Activated CD4-positive, alpha-beta memory T cell treated with anti-CD3 and anti-CD28 coated beads, Interleukin-2, amount 10 ng/mL, durations not matched to agents 7 days and 5 days (primary cell): ENCODE data around the gene ST6GAL2. TPM values are rescaled to one million over a fixed set of nuclear protein-coding genes. Genes with fewer than 3 reads are reported as not detected.

Source experiments
- CTCF ChIA-PET: fragments of 350-600 bp; sonication (Branson Sonifier 250); formaldehyde crosslinking; loops from one replicate; lab custom pipeline; 2021; ENCODE audit warnings: antibody characterized with exemption, inconsistent platforms; lab: Charles Lee
- POLR2A ChIA-PET: fragments of 350-600 bp; sonication (Branson Sonifier 250); formaldehyde crosslinking; loops from one replicate; lab custom pipeline; 2021; ENCODE audit warnings: antibody characterized with exemption; lab: Charles Lee
- DNase-seq: peaks from one replicate; pipeline ENCODE4 v3.0.0-alpha.2; 2020
- H3K27ac Mint-ChIP-seq: one replicate; pipeline ENCODE4 v1.8.0; 2021; ENCODE audit warnings: mild to moderate bottlenecking, mixed read lengths
- H3K27me3 Mint-ChIP-seq: one replicate; pipeline ENCODE4 v1.8.0; 2021; ENCODE audit warnings: mixed read lengths
- H3K36me3 Mint-ChIP-seq: one replicate; pipeline ENCODE4 v1.8.0; 2021; ENCODE audit warnings: low read depth, mixed read lengths
- H3K4me1 Mint-ChIP-seq: one replicate; pipeline ENCODE4 v1.8.0; 2021; ENCODE audit warnings: mixed read lengths
- H3K4me3 Mint-ChIP-seq: one replicate; pipeline ENCODE4 v1.8.0; 2021; ENCODE audit warnings: mild to moderate bottlenecking, mixed read lengths
- H3K9me3 Mint-ChIP-seq: one replicate; pipeline ENCODE4 v1.8.0; 2021; ENCODE audit warnings: mixed read lengths
- total RNA-seq, 2 experiments: library from RNA; stranded (reverse); gene quantifications; one replicate each; pipeline ENCODE4 v1.2.3, GENCODE V29; 2021

The ST6GAL2 gene
- total RNA-seq, 2 experiments from 2014 or later: not detected

DNA sequence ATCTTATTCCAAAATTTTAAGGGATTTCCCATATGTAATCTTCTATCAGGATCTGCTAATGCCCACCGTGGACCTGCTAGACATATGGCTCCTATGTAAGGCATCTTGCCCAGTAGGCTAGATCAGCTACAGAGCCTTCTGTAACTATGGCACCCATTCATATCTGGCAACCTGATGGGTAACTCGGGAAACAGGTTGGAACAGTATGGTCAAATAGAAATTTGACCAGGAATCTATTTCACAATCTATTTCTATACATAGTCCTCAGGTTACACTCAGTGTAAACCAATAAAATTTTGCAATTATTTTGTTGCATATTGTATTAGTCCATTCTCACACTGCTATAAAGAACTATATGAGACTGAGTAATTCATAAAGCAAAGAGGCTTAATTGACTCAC lies 93.3 kb downstream of the ST6GAL2 start:
- Mint-ChIP-seq H3K27me3 (no peaks in the 10 kb centered on the region), H3K4me1 (no peaks in the 10 kb centered on the region), H3K36me3 (no peaks in the 10 kb centered on the region), H3K27ac (no peak overlapping the region), H3K9me3 (no peaks in the 10 kb centered on the region), H3K4me3 (no peak overlapping the region)
- POLR2A ChIA-PET: no interaction called here
- CTCF ChIA-PET: no interaction called here
- no peak for DNase-seq

DNA sequence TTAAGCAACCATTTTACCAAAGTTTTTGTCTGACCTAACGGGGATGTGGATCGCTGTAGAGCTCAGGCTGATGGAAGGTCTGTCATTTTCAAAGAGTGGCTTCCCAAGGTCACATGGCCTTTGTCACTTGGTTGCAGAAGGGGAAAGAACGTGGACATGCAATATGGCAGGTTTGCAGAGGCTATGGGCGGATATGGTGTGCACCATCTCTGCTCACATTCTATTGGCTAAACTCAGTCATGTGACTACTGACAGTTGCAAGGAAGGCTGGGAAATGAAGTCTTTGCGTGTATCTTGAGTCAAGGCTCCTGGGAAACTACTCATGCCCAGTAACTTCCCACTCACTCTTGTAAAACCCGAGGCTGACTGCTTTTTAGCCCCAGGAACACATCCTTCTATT lies 96.8 kb downstream of the ST6GAL2 start:
- no peak overlapping the region for H3K4me3 Mint-ChIP-seq
- CTCF ChIA-PET: no interaction called here
- H3K36me3 Mint-ChIP-seq: no peaks in the 10 kb centered on the region
- DNase-seq: no peak
- no peaks in the 10 kb centered on the region for H3K9me3 Mint-ChIP-seq
- H3K27me3 Mint-ChIP-seq: no peaks in the 10 kb centered on the region
- no peak overlapping the region for H3K27ac Mint-ChIP-seq
- POLR2A ChIA-PET: no interaction called here
- H3K4me1 Mint-ChIP-seq: no peaks in the 10 kb centered on the region

DNA sequence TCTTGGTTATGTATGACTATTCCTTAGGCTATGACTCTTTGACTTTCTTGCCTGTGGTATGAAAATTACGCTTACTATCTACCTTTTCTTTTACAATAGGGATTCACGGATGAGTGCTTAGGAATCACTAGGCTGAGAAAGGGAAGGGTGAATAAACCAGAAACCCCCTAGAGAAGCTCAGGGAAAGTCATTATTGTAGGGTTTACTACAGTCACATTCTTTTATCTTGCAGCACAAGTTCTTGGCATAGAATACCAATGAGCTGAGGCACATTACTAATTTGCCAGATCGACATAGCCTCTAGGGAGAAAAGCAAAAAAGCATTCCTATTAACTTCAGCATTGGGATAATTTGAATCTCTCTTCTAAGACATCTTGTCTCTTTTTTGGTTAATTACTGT lies 103.3 kb downstream of the ST6GAL2 start:
- H3K4me3 Mint-ChIP-seq: no peak overlapping the region
- ChIA-PET POLR2A (no interaction called here), CTCF (no interaction called here)
- no peaks in the 10 kb centered on the region for H3K9me3 Mint-ChIP-seq
- no peaks in the 10 kb centered on the region for H3K36me3 Mint-ChIP-seq
- no peak for DNase-seq
- no peak overlapping the region for H3K27ac Mint-ChIP-seq
- H3K27me3 Mint-ChIP-seq: no peaks in the 10 kb centered on the region
- no peaks in the 10 kb centered on the region for H3K4me1 Mint-ChIP-seq

DNA sequence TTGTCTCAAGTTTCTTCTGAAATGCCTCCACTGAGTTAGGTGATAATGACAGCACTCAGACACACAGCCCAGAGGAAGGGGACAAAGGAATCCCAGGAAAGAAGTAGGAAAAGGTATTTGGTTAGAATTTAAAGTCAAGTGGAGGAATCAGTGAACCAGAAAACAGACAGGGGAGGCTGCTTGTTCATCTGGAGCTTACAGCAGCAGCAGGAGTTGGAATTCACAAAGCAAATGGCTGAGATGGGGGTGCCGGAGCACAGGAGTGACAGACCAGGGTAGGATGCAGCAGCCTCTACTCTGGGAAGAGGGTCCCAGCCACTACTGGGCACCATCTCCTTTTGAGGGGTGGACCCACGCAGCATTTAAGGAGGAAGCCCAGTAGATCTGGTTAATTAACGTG lies 104.8 kb downstream of the ST6GAL2 start:
- Mint-ChIP-seq H3K27ac (no peak overlapping the region), H3K4me1 (no peaks in the 10 kb centered on the region), H3K9me3 (no peaks in the 10 kb centered on the region), H3K36me3 (no peaks in the 10 kb centered on the region), H3K4me3 (no peak overlapping the region), H3K27me3 (no peaks in the 10 kb centered on the region)
- ChIA-PET POLR2A (no interaction called here), CTCF (no interaction called here)
- no peak for DNase-seq

DNA sequence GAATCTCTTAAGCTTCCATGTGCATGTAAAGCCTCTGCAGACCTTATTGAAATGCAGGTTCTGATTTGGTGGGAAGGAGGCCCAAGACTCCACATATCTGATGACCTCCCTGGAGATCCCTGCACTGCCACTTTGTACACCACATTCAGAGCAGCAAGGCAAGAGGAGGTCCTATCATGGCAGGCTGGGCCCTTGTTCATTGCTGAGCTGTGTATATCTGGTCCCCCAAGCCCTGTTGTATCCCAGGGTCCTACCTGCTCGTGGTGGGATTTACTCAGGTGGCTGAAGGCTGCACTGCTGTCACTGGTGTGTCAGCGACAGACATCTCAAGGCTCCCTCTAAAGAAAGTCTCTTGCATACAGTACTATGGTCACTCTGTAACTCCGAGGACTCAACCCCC lies 114.2 kb downstream of the ST6GAL2 start:
- ChIA-PET CTCF (no interaction called here), POLR2A (no interaction called here)
- no peak for DNase-seq
- Mint-ChIP-seq H3K27me3 (no peaks in the 10 kb centered on the region), H3K36me3 (no peaks in the 10 kb centered on the region), H3K4me3 (no peak overlapping the region), H3K4me1 (no peaks in the 10 kb centered on the region), H3K27ac (no peak overlapping the region), H3K9me3 (no peaks in the 10 kb centered on the region)

DNA sequence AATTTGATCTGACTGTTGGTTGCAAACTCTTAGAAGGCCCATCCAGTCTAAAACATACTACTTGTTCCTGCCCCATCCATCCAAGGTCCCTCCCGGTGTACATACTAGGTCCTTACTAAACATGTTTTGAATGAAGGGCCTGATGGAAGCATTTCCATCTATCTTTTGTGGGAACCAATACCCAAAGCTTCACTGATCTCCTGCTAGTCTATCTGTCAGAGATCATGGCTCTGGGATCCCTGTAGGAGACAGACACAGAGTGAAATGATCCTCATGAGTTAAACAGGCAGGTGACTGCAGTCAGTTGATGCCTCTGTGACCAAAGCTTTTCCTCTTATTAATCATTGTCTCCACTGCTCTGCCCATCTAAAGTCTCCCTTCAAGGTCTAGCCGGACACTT lies 115.0 kb downstream of the ST6GAL2 start:
- H3K4me1 Mint-ChIP-seq: no peaks in the 10 kb centered on the region
- H3K27ac Mint-ChIP-seq: no peak overlapping the region
- no peaks in the 10 kb centered on the region for H3K27me3 Mint-ChIP-seq
- no peak overlapping the region for H3K4me3 Mint-ChIP-seq
- POLR2A ChIA-PET: no interaction called here
- no peaks in the 10 kb centered on the region for H3K9me3 Mint-ChIP-seq
- CTCF ChIA-PET: no interaction called here
- no peaks in the 10 kb centered on the region for H3K36me3 Mint-ChIP-seq
- DNase-seq: no peak

DNA sequence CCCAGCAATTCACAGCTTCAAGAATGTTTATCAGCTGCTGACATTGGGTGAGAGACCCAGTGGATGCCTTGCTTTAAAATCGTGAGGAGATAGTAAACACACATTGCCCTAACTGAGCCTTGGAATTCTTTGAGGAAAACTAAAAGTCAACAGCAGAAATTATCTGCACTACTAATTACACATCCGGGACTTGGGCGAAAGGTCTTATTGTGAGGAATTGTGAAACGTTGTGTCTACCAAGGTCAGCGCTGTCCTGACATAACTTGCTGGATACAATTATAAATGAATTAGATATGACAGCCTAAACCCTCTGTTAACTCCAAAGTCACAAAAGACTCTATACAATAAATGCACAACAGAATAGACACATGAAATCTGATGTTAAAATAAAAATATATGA lies 121.4 kb downstream of the ST6GAL2 start:
- ChIA-PET POLR2A (interaction anchor here (0.6 kb wide), 1 partner anchor 27 kb away, joined by 3 read pairs; no protein-coding TSS in a partner anchor), CTCF (no interaction called here)
- Mint-ChIP-seq H3K9me3 (no peaks in the 10 kb centered on the region), H3K36me3 (no peaks in the 10 kb centered on the region), H3K4me1 (no peaks in the 10 kb centered on the region), H3K27me3 (no peaks in the 10 kb centered on the region), H3K4me3 (no peak overlapping the region), H3K27ac (no peak overlapping the region)
- no peak for DNase-seq

DNA sequence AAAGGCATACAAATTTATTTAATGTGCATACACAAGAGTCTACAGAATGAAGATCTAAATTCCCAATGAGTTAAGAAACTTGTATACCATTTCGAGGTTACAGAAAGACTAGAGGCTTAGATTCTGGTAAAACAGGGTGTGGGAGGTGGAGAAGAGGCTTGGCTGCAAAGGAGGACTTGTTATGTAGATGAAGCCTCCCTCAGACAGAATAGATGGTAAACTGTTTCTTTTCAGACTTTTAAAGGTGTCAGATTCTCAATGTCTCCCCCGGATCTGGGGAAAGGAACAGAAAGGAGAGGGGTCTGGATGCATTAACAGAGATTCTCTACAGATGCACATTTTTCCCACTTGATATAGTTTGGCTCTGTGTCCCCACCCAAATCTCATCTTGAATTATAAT lies 126.0 kb downstream of the ST6GAL2 start:
- Mint-ChIP-seq H3K9me3 (no peaks in the 10 kb centered on the region), H3K27ac (no peak overlapping the region), H3K4me3 (no peak overlapping the region), H3K36me3 (no peaks in the 10 kb centered on the region), H3K4me1 (no peaks in the 10 kb centered on the region), H3K27me3 (no peaks in the 10 kb centered on the region)
- no peak for DNase-seq
- POLR2A ChIA-PET: no interaction called here
- CTCF ChIA-PET: no interaction called here

DNA sequence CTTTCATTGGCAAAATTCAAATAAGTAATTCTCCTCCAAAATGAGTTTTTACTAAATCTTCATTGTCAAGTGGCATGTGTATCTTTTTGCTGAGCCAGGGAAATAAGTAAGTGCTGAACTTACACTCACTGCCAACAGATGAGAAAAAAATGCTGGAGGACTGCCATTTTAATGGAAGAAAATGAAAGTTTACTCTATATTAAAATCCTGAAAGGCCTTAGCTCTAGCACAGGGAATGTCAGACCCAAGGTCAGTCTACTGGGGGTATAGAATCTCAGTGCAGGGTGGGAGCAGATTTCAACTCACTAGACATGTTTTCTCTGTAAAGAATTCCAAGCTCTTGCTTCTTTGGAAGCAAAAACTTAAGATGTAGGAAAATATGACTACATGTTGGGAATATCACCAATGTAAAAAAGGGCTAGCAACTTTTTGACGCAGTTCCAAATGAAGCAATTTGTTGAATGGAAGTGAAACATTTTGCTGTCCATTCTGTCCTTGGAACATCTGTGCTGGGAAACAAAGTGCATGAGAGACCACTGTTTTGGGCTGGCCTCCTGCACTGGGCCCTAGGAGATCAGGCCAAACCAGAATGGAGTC lies 127.0 kb downstream of the ST6GAL2 start:
- no peak overlapping the region for H3K27ac Mint-ChIP-seq
- no peaks in the 10 kb centered on the region for H3K4me1 Mint-ChIP-seq
- H3K27me3 Mint-ChIP-seq: no peaks in the 10 kb centered on the region
- H3K9me3 Mint-ChIP-seq: no peaks in the 10 kb centered on the region
- H3K36me3 Mint-ChIP-seq: no peaks in the 10 kb centered on the region
- POLR2A ChIA-PET: no interaction called here
- CTCF ChIA-PET: no interaction called here
- DNase-seq: no peak
- no peak overlapping the region for H3K4me3 Mint-ChIP-seq
